ENCODE measurements around the gene TNFAIP6.

- TF ChIP-seq MEF2A (IDR thresholded peaks at IDR 0.05; ENCODE audit: borderline replicate concordance, low read depth) (no peak), CTCF (IDR thresholded peaks at IDR 0.05) (no peak), TCF12 (IDR thresholded peaks at IDR 0.05) (no peak), EP300 (IDR thresholded peaks at IDR 0.05; ENCODE audit: borderline replicate concordance in 1 of 2, low read depth in 1 of 2, low read length in 1 of 2) (no peak), POLR2AphosphoS5 (IDR thresholded peaks at IDR 0.05; ENCODE audit: low read depth, low read length) (no peak)
Measured at GRCh38 chr2:151394509-151394908, 37.1 kb downstream of the TNFAIP6 start.

Data from SK-N-SH (cell line).